ENCODE measurements around the gene AKAP7.
"Not testable (repeated sequence)": the region's sequence is repeated elsewhere in the genome, so short reads cannot be mapped to it uniquely, and the experiment has no call there.

The AKAP7 gene

GRCh38 chr6:131316654-131317053 lies 181.4 kb downstream of the AKAP7 start:
- in situ Hi-C loops (cut with MboI; ENCODE audit: low sequenced_read_pairs, unreplicated experiment) = no loop called here
- DNase-seq (ENCODE audit: low spot score) = no peak
- TF ChIP-seq, protein P1, sequence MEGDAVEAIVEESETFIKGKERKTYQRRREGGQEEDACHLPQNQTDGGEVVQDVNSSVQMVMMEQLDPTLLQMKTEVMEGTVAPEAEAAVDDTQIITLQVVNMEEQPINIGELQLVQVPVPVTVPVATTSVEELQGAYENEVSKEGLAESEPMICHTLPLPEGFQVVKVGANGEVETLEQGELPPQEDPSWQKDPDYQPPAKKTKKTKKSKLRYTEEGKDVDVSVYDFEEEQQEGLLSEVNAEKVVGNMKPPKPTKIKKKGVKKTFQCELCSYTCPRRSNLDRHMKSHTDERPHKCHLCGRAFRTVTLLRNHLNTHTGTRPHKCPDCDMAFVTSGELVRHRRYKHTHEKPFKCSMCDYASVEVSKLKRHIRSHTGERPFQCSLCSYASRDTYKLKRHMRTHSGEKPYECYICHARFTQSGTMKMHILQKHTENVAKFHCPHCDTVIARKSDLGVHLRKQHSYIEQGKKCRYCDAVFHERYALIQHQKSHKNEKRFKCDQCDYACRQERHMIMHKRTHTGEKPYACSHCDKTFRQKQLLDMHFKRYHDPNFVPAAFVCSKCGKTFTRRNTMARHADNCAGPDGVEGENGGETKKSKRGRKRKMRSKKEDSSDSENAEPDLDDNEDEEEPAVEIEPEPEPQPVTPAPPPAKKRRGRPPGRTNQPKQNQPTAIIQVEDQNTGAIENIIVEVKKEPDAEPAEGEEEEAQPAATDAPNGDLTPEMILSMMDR (IDR thresholded peaks at IDR 0.05; ENCODE audit: borderline replicate concordance, control extremely low read depth, extremely low read depth, insufficient read depth, missing control alignments) = no peak

GRCh38 chr6:131317516-131317915 lies 182.2 kb downstream of the AKAP7 start:
- in situ Hi-C loops (cut with MboI; ENCODE audit: low sequenced_read_pairs, unreplicated experiment) = no loop called here
- no peak for DNase-seq (ENCODE audit: low spot score)
- TF ChIP-seq, protein P1 (IDR thresholded peaks at IDR 0.05; ENCODE audit: borderline replicate concordance, control extremely low read depth, extremely low read depth, insufficient read depth, missing control alignments) = no peak

DNA sequence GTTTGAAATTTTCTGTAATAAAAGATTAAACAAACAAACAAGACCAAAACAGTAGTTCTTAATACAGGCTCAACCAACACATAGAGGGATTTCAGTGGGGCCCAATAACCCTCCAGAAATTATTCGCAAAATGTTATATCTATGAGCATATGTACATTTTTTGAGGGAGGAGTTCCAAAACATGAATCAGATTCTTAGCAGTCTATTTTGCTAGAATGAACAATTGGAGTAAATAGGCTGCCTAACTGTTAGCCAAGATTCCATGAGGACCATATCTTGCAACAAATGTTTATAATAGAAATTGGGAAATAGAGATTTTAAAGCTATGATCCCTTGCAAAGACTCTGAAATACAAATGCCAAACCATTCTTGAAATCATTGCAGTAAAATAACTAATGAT lies 186.3 kb downstream of the AKAP7 start:
- TF ChIP-seq, protein P1 (IDR thresholded peaks at IDR 0.05; ENCODE audit: borderline replicate concordance, control extremely low read depth, extremely low read depth, insufficient read depth, missing control alignments) = no peak
- in situ Hi-C loops (cut with MboI; ENCODE audit: low sequenced_read_pairs, unreplicated experiment) = no loop called here
- no peak for DNase-seq (ENCODE audit: low spot score)

GRCh38 chr6:131322125-131322524 lies 186.9 kb downstream of the AKAP7 start:
- TF ChIP-seq, protein P1 (IDR thresholded peaks at IDR 0.05; ENCODE audit: borderline replicate concordance, control extremely low read depth, extremely low read depth, insufficient read depth, missing control alignments) = no peak
- in situ Hi-C loops (cut with MboI; ENCODE audit: low sequenced_read_pairs, unreplicated experiment) = no loop called here
- no peak for DNase-seq (ENCODE audit: low spot score)

DNA sequence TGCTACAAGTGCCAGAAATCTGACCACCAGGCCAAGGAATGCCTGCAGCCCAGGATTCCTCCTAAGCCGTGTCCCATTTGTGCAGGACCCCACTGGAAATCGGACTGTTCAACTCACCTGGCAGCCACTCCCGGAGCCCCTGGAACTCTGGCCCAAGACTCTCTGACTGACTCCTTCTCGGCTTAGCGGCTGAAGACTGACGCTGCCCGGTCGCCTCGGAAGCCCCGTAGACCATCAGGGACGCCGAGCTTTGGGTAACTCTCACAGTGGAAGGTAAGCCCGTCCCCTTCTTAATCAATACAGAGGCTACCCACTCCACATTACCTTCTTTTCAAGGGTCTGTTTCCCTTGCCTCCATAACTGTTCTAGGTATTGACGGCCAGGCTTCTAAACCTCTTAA lies 190.4 kb downstream of the AKAP7 start:
- DNase-seq (ENCODE audit: low spot score); in situ Hi-C loops (cut with MboI; ENCODE audit: low sequenced_read_pairs, unreplicated experiment): not testable (repeated sequence)

- not testable (repeated sequence) for DNase-seq (ENCODE audit: low spot score)
Observed at GRCh38 chr6:131328727-131329126, 193.5 kb downstream of the AKAP7 start.

DNA sequence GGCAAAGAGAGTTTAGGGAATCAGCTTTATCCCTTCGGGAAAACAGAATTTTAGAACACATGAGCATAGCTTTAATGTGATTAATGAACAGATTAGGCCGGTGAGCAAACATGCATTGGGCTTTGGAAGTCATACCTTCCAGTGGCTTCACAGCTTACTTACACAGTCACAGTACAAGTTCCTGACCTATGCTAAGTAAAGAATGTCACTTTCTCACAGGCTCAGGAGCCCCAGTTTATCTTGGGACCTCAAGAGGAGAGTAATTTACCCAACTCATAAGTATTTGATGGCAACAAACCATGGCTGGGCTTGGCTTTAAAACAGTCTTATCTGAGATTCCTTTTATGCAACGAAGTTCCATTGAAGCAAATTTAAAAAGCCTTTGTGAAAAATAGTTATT lies 195.9 kb downstream of the AKAP7 start:
- TF ChIP-seq, protein P1 (IDR thresholded peaks at IDR 0.05; ENCODE audit: borderline replicate concordance, control extremely low read depth, extremely low read depth, insufficient read depth, missing control alignments) = no peak
- in situ Hi-C loops (cut with MboI; ENCODE audit: low sequenced_read_pairs, unreplicated experiment) = no loop called here
- no peak for DNase-seq (ENCODE audit: low spot score)

More at GRCh38 chr6:131328727-131329126, 193.5 kb downstream of the AKAP7 start:
- in situ Hi-C loops (cut with MboI; ENCODE audit: low sequenced_read_pairs, unreplicated experiment) = not testable (repeated sequence)
